CD14-positive monocyte (primary cell): ENCODE data around the gene ENTHD1. TPM values are rescaled to one million over a fixed set of nuclear protein-coding genes. Genes with fewer than 3 reads are reported as not detected.

Experiments
- DNase-seq, 3 donors: peaks; one replicate each; pipeline ENCODE4 v3.0.0-alpha.2; 2011 to 2022
- H2AFZ ChIP-seq: 2 replicates; pipeline ENCODE4 v1.6.0; 2012; ENCODE audit warnings: mild to moderate bottlenecking, low read depth, low read length, inconsistent platforms; ENCODE audit not compliant: insufficient read depth, poor library complexity, severe bottlenecking
- H3K27ac ChIP-seq, 2 donors: 1 replicate in 1 of 2; 2 replicates in 1 of 2; pipeline ENCODE4 v1.5.1; 2012 to 2013; ENCODE audit warnings: low read length in 2 of 2, control low read depth in 1 of 2, inconsistent platforms in 1 of 2, low read depth in 1 of 2, mild to moderate bottlenecking in 1 of 2
- H3K27me3 ChIP-seq, 2 donors: one replicate each; pipeline versions ENCODE4 v1.6.0 to v1.6.1; 2011 to 2013; ENCODE audit warnings: low read length in 2 of 2; ENCODE audit not compliant: control insufficient read depth in 2 of 2, insufficient read depth in 2 of 2
- H3K36me3 ChIP-seq, 2 donors: replicated peaks in 1 of 2; 1 replicate in 1 of 2; 2 replicates in 1 of 2; pipeline versions ENCODE4 v1.5.1 to v1.6.1; 2012 to 2013; ENCODE audit warnings: low read length in 2 of 2, control low read depth in 1 of 2, inconsistent platforms in 1 of 2, mild to moderate bottlenecking in 1 of 2; ENCODE audit not compliant: insufficient read depth in 2 of 2, control insufficient read depth in 1 of 2
- H3K4me1 ChIP-seq, 2 donors: 1 replicate in 1 of 2; 2 replicates in 1 of 2; pipeline versions ENCODE4 v1.5.1 to v1.6.1; 2012 to 2013; ENCODE audit warnings: low read length in 2 of 2, control low read depth in 1 of 2, inconsistent platforms in 1 of 2, mild to moderate bottlenecking in 1 of 2, moderate library complexity in 1 of 2; ENCODE audit not compliant: insufficient read depth in 2 of 2, control insufficient read depth in 1 of 2
- H3K4me2 ChIP-seq: replicated peaks from 2 replicates; pipeline ENCODE3; 2012; ENCODE audit warnings: low read length, moderate library complexity, mild to moderate bottlenecking; ENCODE audit not compliant: poor library complexity, severe bottlenecking; ENCODE audit errors: extremely low read depth
- H3K4me3 ChIP-seq, 3 experiments: fragments of 200-600 bp in 1 of 3; sonication (generic) in 1 of 3; replicated peaks in 1 of 3; 1 replicate in 2 of 3; 2 replicates in 1 of 3; pipeline ENCODE4 v1.5.1; 2011 to 2013; ENCODE audit warnings: low read length in 3 of 3, mild to moderate bottlenecking in 3 of 3, control low read depth in 2 of 3, low read depth in 2 of 3, inconsistent platforms in 1 of 3, moderate library complexity in 1 of 3
- H3K79me2 ChIP-seq: 2 replicates; pipeline ENCODE4 v1.6.0; 2012; ENCODE audit warnings: mild to moderate bottlenecking, control low read depth, inconsistent platforms, low read length, moderate library complexity; ENCODE audit not compliant: insufficient read depth
- H3K9ac ChIP-seq: 2 replicates; pipeline ENCODE4 v1.6.0; 2017; ENCODE audit warnings: low read length, mild to moderate bottlenecking; ENCODE audit not compliant: insufficient read depth, poor library complexity, severe bottlenecking
- H3K9me3 ChIP-seq, 2 donors: replicated peaks in 1 of 2; 1 replicate in 1 of 2; 2 replicates in 1 of 2; pipeline versions ENCODE4 v1.5.1 to v1.6.1; 2012 to 2013; ENCODE audit warnings: low read length in 2 of 2, control low read depth in 1 of 2; ENCODE audit not compliant: control insufficient read depth in 1 of 2, insufficient read depth in 1 of 2
- H4K20me1 ChIP-seq: 2 replicates; pipeline ENCODE4 v1.6.0; 2012; ENCODE audit warnings: mild to moderate bottlenecking, low read length, control low read depth, moderate library complexity; ENCODE audit not compliant: insufficient read depth
- H3K27ac Mint-ChIP-seq, 7 donors: one replicate each; pipeline ENCODE4 v1.8.0; 2020; ENCODE audit warnings: mild to moderate bottlenecking in 7 of 7, mixed read lengths in 7 of 7, moderate library complexity in 6 of 7, inconsistent platforms in 2 of 7
- H3K27me3 Mint-ChIP-seq, 3 donors: one replicate each; pipeline ENCODE4 v1.8.0; 2021 to 2022; ENCODE audit warnings: low read depth in 3 of 3, mild to moderate bottlenecking in 3 of 3, mixed read lengths in 3 of 3, moderate library complexity in 3 of 3, inconsistent platforms in 1 of 3
- H3K36me3 Mint-ChIP-seq, 2 donors: one replicate each; pipeline ENCODE4 v1.8.0; 2020; ENCODE audit warnings: mixed read lengths in 2 of 2, inconsistent platforms in 1 of 2, mild to moderate bottlenecking in 1 of 2
- H3K4me1 Mint-ChIP-seq: one replicate; pipeline ENCODE4 v1.8.0; 2020; ENCODE audit warnings: mild to moderate bottlenecking, mixed read lengths
- H3K4me3 Mint-ChIP-seq, 2 donors: one replicate each; pipeline ENCODE4 v1.8.0; 2020; ENCODE audit warnings: mild to moderate bottlenecking in 2 of 2, mixed read lengths in 2 of 2, moderate library complexity in 1 of 2
- H3K9me3 Mint-ChIP-seq, 7 donors: one replicate each; pipeline ENCODE4 v1.8.0; 2020 to 2022; ENCODE audit warnings: mixed read lengths in 7 of 7, mild to moderate bottlenecking in 6 of 7, moderate library complexity in 6 of 7, inconsistent platforms in 2 of 7
- WGBS: methylation state at CpG from one replicate; pipeline ENCODE4 v1.1.5; 2013; ENCODE audit warnings: missing lambda C conversion rate; ENCODE audit not compliant: insufficient coverage; 5-methylcytosine and 5-hydroxymethylcytosine counted together
- intact Hi-C, 2 donors: fragments of 100-400 bp; cut with micrococcal nuclease; formaldehyde crosslinking; loops; one replicate each; pipeline versions ENCODE4 v1.15.0 to v1.15.1; 2023
- polyA plus RNA-seq, 3 donors: library from polyadenylated mRNA; depleted of rRNA in 1 of 3; unstranded in 2 of 3; stranded (reverse) in 1 of 3; fragments of 300-500 nt in 2 of 3; fragments of >200 nt in 1 of 3; fragmentation: Illumina TruSeq in 2 of 3; gene quantifications; 1 replicate in 2 of 3; 2 replicates in 1 of 3; pipeline ENCODE4 v1.2.3, GENCODE V29; 2012 to 2021
- TF ChIP-seq, protein P1 (sequence below): fragments of 200-600 bp; IDR thresholded peaks from one replicate; pipeline ENCODE4 v1.8.0; 2022; ENCODE audit warnings: antibody characterized with exemption, mild to moderate bottlenecking

ENTHD1 gene
- polyA plus RNA-seq, 3 donors, result not detected

DNA sequence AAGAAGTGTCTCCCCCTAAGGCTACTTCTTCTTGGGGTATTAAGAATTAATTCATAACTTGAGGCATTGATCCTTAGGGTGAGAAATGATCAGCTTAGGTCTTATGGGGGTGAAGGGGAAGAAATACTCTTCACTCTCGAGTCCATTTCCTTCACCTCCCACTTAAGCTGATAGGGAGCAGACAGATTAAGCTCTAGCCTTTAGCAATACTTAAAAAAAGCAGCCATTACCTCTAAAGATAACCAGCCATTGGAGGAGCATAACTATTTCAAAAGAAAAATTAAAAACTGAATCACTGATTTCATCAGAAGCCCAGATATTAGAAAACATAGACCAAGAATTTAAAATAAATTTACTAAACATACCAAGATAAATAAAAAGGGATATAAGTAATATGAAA is 60.5 kb downstream of the ENTHD1 start:
- no peaks in the 10 kb centered on the region for H3K36me3 ChIP-seq
- H3K27me3 ChIP-seq, result peaks cover 4 to 8% of the 10 kb centered on the region in 2 donors
- TF ChIP-seq, protein P1, sequence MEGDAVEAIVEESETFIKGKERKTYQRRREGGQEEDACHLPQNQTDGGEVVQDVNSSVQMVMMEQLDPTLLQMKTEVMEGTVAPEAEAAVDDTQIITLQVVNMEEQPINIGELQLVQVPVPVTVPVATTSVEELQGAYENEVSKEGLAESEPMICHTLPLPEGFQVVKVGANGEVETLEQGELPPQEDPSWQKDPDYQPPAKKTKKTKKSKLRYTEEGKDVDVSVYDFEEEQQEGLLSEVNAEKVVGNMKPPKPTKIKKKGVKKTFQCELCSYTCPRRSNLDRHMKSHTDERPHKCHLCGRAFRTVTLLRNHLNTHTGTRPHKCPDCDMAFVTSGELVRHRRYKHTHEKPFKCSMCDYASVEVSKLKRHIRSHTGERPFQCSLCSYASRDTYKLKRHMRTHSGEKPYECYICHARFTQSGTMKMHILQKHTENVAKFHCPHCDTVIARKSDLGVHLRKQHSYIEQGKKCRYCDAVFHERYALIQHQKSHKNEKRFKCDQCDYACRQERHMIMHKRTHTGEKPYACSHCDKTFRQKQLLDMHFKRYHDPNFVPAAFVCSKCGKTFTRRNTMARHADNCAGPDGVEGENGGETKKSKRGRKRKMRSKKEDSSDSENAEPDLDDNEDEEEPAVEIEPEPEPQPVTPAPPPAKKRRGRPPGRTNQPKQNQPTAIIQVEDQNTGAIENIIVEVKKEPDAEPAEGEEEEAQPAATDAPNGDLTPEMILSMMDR, result no peak
- Mint-ChIP-seq H3K27ac (no peak overlapping the region), H3K4me1 (peaks cover 13% of the 10 kb centered on the region), H3K27me3 (peaks cover 12 to 27% (median 13%) of the 10 kb centered on the region in 3 donors), H3K36me3 (peaks cover 0 to 3% of the 10 kb centered on the region in 2 donors), H3K4me3 (no peak overlapping the region), H3K9me3 (peaks cover 2 to 10% (median 4%) of the 10 kb centered on the region in 7 donors)
- H3K4me1 ChIP-seq, result peaks cover 0 to 4% of the 10 kb centered on the region in 2 donors
- no CpG with 5 or more reads among the region's 1 CpG for WGBS
- H3K4me3 ChIP-seq, result no peak overlapping the region
- H2AFZ ChIP-seq, result no peak overlapping the region
- H3K4me2 ChIP-seq, result no peak overlapping the region
- no peaks in the 10 kb centered on the region for H3K79me2 ChIP-seq
- no peak overlapping the region for H3K27ac ChIP-seq
- DNase-seq, result no peak
- no peaks in the 10 kb centered on the region for H4K20me1 ChIP-seq
- H3K9me3 ChIP-seq, result peaks cover 3 to 6% of the 10 kb centered on the region in 2 donors
- intact Hi-C loops, result no loop called here
- H3K9ac ChIP-seq, result no peak overlapping the region

DNA sequence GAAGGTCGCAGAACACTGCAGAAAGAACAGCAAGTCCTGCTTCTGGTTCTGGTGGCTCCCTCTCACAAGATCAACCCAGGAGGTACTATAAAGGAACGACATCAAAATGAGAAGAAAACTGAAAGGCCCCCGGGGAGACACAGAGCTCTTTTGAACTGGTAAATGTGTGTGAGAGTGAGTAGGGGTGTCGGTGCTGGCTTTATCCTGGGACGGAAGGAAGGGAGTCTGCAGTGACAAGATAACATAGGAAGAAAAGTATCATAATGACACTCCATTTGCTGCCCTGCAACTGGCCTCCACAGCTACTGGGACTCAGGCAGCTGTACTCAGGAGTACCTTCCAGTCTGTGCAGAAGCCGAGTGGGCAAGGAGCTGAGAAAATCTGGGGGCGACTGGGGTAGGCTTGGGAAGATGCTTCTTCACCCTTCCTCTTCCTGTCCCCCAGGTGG is 60.9 kb downstream of the ENTHD1 start:
- H3K27me3 Mint-ChIP-seq, result peaks cover 12 to 27% (median 13%) of the 10 kb centered on the region in 3 donors
- H3K27ac Mint-ChIP-seq, result no peak overlapping the region
- no peak overlapping the region for H3K9ac ChIP-seq
- peaks cover 2 to 10% (median 4%) of the 10 kb centered on the region in 7 donors for H3K9me3 Mint-ChIP-seq
- no peaks in the 10 kb centered on the region for H4K20me1 ChIP-seq
- WGBS, result 67% methylated on average over 1 of the region's 7 CpGs
- H3K79me2 ChIP-seq, result no peaks in the 10 kb centered on the region
- H3K36me3 Mint-ChIP-seq, result peaks cover 0 to 3% of the 10 kb centered on the region in 2 donors
- H3K27ac ChIP-seq, result no peak overlapping the region
- TF ChIP-seq, protein P1, result no peak
- no peaks in the 10 kb centered on the region for H3K36me3 ChIP-seq
- intact Hi-C loops, result no loop called here
- no peak overlapping the region for H3K4me2 ChIP-seq
- H3K4me3 ChIP-seq, result no peak overlapping the region
- H2AFZ ChIP-seq, result no peak overlapping the region
- DNase-seq, result no peak
- peaks cover 4 to 7% of the 10 kb centered on the region in 2 donors for H3K27me3 ChIP-seq
- H3K9me3 ChIP-seq, result peaks cover 3 to 6% of the 10 kb centered on the region in 2 donors
- H3K4me1 Mint-ChIP-seq, result peaks cover 13% of the 10 kb centered on the region
- no peak overlapping the region for H3K4me3 Mint-ChIP-seq
- peaks cover 0 to 4% of the 10 kb centered on the region in 2 donors for H3K4me1 ChIP-seq
